OCI-LY3 (cell line): ENCODE results near the gene CLPTM1L.
"Not testable (repeated sequence)": the region's sequence is repeated elsewhere in the genome, so short reads cannot be mapped to it uniquely, and the experiment has no call there.

ENCODE experiments used
- EZH2phosphoT487 ChIP-seq: fragments of 200-600 bp; shearing (Covaris generic); IDR thresholded peaks from 2 replicates; pipeline ENCODE4 v1.6.1; 2018; ENCODE audit warnings: antibody characterized with exemption, mixed run types, low read depth
- TF ChIP-seq, protein P1 (sequence below): fragments of 200-600, 300-600 bp; sonication (generic); IDR thresholded peaks from 2 replicates; pipeline ENCODE4 v1.5.1; 2014; ENCODE audit warnings: antibody characterized with exemption, low read length, low read depth

DNA sequence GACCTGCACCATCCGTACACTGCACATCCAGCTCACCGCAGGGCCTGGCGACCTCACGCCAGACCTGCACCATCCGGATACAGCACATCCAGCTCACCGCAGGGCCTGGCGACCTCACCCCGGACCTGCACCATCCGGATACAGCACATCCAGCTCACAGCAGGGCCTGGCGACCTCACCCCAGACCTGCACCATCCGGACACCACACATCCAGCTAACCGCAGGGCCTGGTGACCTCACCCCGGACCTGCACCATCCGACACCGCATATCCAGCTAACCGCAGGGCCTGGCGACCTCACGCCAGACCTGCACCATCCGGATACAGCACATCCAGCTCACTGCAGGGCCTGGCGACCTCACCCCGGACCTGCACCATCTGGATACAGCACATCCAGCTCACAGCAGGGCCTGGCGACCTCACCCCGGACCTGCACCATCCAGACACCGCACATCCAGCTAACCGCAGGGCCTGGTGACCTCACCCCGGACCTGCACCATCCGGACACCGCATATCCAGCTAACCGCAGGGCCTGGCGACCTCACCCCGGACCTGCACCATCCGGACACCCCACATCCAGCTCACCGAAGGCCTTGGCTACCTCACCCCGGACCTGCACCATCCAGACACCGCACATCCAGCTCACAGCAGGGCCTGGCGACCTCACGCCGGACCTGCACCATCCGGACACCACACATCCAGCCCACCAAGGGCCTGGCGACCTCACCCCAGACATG lies 61.7 kb downstream of the CLPTM1L start:
- TF ChIP-seq, protein P1, sequence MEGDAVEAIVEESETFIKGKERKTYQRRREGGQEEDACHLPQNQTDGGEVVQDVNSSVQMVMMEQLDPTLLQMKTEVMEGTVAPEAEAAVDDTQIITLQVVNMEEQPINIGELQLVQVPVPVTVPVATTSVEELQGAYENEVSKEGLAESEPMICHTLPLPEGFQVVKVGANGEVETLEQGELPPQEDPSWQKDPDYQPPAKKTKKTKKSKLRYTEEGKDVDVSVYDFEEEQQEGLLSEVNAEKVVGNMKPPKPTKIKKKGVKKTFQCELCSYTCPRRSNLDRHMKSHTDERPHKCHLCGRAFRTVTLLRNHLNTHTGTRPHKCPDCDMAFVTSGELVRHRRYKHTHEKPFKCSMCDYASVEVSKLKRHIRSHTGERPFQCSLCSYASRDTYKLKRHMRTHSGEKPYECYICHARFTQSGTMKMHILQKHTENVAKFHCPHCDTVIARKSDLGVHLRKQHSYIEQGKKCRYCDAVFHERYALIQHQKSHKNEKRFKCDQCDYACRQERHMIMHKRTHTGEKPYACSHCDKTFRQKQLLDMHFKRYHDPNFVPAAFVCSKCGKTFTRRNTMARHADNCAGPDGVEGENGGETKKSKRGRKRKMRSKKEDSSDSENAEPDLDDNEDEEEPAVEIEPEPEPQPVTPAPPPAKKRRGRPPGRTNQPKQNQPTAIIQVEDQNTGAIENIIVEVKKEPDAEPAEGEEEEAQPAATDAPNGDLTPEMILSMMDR: not testable (repeated sequence)
- not testable (repeated sequence) for TF ChIP-seq EZH2phosphoT487
